ENCODE data around the gene MEX3D.
A peak's percentile ranks its signal among the peaks of the same experiment; 100 is the strongest.

The MEX3D gene

DNA sequence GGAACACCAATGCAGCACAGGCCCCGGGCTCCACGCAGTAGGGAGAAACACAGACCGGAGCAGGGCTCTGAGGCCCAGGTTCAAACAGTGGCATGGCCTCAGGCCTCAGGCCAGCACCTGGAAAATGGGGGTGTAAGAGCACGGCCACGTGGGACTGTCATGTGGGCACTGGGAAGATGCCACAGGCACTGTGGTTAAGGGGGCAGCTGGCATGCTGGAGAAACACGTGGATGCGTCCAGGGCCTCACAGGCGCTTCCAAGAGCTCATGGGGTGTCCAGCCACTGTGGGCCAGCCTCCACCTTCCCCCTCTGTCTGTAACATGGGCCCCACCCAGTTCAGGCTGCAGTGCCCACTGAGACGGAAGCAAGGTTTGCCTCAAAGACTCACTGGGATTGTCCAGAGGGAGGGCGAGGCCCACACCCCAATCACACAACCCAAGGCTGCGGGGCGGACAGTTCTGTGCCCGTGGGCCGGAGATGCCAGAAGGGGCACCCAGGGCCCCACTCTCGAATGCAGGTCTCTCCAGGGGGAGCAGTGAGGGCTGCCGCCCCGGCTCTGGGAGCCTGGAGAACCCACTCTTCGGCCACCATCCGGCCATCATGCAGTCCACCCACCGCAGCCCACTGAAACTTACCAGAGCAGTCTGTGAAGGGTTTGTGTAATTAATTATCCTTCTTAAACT, 30.8 kb upstream of the MEX3D start:
- DNase-seq = peak in 1 of 10 donors; percentile 76
- intact Hi-C loops (cut with DNase I) = no loop called here

DNA sequence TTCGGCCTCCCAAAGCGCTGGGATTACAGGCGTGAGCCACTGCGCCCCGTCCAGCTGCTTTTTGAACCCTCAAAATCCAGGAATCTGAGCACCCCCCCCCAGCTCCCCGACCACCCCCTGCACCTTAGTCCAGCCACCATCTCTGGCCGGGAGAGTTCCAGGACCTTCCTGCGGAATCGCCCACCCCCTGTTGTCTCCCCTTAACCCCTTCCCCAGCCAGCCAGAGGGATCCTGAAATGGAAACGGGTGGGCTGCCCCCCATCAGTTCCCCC, 25.3 kb upstream of the MEX3D start:
- intact Hi-C loops (cut with DNase I) = loop anchor here (1.0 to 2.0 kb wide), 2 partner anchors 12 to 59 kb away; partner anchors contain the start of genes TCF3 and UQCR11
- DNase-seq = no peak

DNA sequence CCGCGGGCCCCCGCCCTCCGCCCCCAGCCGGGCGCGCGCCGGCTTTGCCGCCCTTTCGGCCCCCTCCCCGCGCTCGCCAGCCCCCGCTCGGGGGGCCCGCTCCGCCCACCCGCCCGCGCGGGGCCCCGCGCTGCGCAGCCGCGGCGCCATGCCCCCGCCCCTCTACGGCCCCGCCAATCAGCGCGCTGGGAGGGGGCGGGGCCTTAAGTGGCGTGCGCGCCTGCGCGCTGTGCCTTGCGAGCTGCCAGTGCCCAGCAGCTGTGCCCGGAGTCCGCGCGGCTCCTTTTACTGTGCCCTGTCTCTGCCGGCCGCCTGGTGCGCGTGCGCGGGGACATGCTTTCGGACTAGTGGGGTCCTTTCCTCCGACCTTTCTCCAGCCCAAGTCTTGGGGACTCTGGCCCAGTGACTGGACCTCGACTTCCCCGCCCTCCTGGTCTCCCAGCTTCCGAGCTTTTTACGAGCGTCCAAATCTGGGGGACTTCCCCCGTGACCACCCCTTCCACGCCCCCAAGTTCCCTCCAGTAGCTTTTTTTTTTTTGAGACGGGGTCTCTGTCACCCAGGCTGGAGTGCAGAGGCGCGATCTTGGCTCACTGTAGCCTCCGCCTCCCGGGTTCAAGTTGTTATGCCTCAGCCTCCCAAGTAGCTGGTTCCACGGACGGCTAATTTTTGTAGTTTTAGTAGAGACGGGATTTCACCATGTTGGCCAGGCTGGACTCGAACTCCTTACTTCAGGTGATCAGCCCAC, 24.8 kb upstream of the MEX3D start, which contains the start of gene MBD3:
TSS of gene MBD3 (minus strand) at position 111 of the 746 bp plus-strand sequence. CDS start 234 bp downstream, outside the sequence.
- intact Hi-C loops (cut with DNase I) = loop anchor here (1.0 to 2.0 kb wide), 2 partner anchors 12 to 60 kb away; partner anchors contain the start of genes TCF3 and UQCR11

DNA sequence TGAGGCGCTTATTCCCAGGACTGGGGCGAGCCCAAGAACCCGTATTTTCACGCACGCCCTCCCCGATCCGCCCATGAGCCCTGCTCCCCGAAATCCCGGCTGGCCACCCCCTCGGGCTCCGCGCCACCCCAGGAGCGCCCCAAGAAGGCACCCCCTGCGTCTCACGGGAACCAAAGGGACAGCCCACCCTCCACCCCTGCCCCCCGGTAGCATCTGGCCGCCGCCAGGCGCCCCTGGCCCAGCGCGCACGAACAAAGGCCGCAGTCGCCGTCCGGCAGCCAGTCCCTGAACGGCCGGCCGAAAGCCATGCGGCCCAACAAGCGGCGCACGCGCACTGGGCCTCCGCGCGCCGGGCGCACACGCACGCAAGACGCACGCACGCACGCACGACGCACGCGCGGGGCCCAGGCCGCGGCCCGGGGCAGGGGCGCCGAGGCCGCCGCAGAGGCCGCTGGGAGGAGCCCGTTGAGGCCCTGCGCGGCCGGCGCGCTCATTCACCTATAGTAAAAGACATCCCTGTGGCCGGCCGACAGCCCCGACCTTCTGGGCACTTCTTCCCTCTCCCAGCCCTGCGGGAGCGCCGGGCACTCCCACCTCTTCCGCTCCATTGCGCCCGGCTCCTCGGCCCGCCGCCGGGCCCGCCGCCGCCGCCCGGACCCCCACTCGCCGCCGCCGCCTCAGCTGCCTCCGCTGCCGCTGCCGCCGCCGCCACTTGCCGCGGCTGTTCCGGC, 24.1 kb upstream of the MEX3D start:
- intact Hi-C loops (cut with DNase I) = loop anchor here (2.0 kb wide), 1 partner anchor 61 kb away; the partner anchor contains the start of gene TCF3

More for the DNA sequence above, 24.8 kb upstream of the MEX3D start, which contains the start of gene MBD3:
- DNase-seq = peak; percentile 85 to 99 (median 94)

DNA sequence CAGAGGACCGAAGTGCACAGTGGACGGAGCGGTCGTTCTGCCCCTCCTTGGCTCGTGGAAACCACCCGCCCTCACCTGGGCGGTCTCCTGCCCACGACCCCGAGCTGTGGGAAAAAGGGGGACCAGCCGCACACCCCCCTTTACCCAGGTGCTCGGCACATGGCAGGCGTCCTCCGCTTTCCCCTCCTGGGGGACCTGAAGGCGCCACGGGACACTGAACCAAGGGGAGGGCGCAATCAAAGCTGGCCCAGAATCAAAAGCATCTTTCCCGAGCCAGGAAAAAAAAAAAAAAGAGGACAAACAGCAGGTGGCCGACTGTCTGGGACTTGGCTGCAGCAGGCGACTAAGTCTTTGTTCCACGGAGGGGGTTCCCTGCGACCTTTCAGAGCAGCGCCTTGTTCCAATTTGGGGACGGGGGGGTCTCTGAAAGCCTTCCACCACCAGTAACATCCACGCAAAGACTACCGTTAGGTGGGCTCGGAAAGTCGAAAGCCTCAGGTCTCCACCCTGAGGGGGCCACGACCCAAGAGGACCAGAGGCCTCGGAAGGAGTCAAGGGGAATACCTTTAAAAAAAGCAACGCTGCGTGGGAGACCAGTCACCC, 23.4 kb upstream of the MEX3D start:
- intact Hi-C loops (cut with DNase I) = loop anchor here (2.0 kb wide), 1 partner anchor 61 kb away; the partner anchor contains the start of gene TCF3

More for the DNA sequence above, 24.1 kb upstream of the MEX3D start:
- peak; percentile 64 to 97 (median 76) for DNase-seq

DNA sequence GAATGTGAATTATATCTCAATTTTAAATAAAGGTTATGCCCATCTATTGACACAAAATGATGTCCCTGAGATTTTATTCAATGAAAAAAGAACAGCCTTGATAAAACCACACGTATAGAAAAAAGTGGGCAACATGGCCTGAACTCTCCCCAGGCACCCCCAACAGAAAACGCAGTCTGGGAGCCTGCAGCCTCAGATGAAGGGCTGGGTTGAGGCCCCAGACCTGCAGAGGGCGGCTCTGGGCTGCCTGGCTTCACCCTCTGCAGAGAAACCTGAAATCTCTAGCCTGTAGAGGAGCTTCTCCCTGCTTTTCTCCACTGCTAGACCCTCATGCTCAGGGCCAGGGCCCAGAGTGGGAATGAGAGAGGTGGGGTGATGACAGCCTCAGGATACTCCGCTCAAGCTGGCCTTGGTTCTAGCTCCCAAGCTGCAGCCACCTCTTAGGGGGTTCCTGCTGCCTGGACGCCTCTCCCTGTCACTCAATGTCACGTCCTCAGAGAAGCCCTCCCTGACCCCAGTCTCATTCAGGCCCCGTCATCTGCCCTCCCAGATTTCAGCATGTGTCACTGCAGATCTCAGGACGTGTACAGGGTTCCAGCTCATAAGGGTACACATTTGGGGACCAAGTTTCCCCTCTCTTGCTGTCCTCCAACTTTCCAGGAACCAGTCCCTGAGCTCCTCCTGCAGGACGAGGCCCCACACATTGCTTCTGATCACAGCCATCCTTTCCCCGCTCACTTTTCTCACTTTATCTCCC, 22.7 kb upstream of the MEX3D start:
- intact Hi-C loops (cut with DNase I) = no loop called here

More for the DNA sequence above, 23.4 kb upstream of the MEX3D start:
- DNase-seq = no peak

DNA sequence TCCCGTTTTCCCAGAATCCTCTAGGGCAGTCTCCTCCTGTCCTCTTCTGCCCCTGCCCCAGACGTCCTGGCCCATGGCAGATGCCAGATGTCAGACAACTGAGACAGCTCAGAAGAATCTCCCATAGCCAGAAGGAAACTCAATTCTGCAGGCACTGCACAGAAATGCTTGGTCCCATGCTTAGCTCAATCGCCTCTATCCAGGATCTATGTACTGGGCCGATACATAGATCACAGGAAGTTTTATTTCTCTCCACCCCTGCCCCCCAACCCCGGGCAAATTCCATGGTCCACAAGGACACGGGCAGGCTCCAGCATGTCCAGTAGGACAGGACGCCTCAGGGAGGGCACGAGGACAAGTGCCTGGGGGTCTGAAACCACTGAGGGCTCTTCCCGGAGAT, 19.7 kb upstream of the MEX3D start:
- no peak for DNase-seq
- intact Hi-C loops (cut with DNase I) = no loop called here

More for the DNA sequence above, 22.7 kb upstream of the MEX3D start:
- DNase-seq = no peak

DNA sequence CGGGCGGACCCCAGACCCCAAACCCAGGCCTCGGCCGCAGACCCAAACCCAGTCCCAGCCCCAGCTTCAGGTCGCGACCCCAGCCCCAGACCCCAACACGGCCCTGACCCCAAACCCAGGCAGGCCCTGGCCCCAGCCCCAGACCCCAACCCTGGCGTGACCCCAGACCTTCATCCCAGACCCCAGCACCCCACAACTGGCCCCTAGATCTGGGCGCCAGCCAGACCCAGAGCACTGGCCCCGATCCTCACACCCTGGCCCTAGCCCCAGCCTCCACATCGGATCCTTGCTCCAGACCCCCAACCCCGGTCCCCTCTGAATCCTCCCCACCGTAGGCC, 17.1 kb upstream of the MEX3D start:
- no peak for DNase-seq
- intact Hi-C loops (cut with DNase I) = no loop called here

DNA sequence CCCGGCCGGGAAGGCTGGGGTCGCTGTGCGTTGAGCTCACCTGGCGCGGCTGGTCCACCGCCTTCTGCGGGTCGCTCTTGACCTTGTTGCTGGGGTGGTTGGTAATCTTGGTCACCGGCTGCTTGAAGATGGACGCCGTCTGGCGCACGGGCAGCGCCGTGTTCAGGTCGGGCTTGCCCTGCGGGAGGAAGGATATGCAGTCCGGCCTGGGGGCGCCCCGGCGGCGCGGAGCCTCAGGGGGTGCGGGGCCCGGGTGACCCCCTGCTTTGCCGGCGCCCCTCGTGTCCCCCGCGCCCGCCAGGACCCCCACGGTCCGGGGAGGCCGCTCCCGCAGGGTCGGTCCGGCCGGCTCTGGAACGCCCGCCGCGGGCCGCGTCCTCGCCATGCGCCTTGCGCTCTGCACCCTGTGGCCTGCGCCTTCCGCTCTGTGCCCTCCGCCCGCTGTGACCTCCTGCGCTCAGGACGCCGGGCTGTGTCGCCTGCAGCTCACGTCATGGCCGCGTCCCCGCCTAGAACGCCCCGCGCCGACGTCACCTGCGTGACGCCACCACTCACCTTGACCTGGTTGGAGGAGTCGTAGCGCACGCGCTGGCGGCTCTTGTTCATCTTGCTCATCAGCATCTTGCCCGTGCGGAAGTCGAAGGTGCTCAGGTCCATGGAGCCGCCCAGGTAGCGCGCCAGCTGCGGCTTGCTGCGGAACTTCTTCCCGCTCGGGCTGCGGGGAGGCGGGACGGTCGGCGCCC, 16.5 kb upstream of the MEX3D start:
- peak in 2 of 10 donors; percentile 71 to 86 for DNase-seq
- intact Hi-C loops (cut with DNase I) = no loop called here

DNA sequence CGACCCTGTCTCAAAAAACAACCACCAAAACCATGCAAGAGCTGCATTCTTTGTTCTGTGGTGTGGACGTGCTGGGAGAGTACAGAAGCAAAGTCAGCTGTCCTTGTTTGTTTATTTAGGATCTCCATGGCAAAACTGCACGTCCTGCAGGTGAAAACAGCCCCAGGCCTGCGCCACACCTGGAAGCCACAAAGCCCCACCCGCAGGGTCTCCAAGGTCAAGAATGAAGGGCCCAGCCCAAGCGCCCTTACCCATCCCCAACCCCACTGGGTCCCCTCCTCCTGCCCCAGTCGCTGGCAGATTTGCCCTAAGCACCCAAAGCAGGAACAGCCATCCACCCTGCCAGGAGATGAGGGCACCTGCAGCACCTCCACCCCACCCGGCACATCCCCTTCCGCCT, 14.1 kb upstream of the MEX3D start:
- intact Hi-C loops (cut with DNase I) = no loop called here
- no peak for DNase-seq

DNA sequence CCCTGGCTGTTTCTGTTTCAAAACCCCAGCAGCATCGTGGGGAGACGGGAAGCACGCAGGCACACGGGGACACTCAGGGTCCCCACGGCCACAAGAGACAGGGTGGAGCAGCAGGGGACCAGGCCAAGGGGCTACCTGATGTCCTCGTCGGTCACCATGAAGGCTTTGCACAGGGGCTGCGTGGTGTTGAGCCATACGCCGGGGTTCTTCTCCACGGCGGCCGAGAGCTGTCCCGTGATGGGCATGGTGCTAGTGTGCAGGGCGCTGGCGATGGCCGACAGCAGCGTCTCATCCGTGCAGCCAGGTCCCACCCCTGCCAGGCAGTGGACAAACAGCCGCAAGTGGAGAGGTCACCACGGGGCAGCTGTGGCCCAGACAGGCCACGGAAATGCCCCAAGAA, 12.8 kb upstream of the MEX3D start:
- intact Hi-C loops (cut with DNase I) = no loop called here
- no peak for DNase-seq

DNA sequence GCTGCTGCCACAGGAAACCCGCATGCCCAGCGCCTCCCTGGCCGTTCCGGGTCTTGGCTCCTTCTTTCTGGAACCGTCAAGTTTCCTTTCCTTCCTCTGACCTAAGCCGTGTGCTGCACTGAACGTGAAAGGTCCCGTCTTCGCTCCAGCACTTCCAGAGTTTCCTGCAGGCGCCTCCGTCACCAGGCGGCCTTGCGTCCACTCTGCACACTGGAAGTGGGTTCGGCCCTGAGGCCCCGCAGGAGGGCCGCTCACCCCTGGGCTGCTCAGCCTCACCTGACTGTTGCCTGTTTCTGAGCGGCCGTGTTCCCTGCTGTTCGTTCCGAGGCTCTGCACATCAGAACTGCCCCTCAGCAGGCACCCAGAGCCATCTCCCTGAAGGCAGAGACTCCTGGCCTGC, 12.3 kb upstream of the MEX3D start:
- intact Hi-C loops (cut with DNase I) = no loop called here
- DNase-seq = no peak

DNA sequence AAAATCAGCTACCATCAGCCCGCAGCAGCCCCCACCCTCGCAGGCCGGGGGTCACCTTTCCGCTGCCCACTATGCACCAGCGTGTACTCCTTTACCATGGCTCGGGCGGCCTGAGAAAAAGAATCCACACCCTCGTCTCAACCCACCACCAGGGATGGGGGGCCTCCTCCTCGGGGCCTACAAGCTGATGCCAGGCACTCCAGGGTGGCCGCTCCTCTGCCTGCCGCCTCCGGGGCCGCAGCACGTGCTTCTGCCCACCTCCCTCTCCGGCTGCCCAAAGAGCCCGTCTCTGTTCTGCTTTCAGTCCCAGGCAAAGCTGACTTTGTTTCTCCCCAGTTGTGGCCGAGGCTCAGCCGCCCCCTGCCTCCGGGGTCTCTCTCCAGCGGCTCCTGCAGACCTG, 11.1 kb upstream of the MEX3D start:
- DNase-seq = no peak
- intact Hi-C loops (cut with DNase I) = no loop called here

DNA sequence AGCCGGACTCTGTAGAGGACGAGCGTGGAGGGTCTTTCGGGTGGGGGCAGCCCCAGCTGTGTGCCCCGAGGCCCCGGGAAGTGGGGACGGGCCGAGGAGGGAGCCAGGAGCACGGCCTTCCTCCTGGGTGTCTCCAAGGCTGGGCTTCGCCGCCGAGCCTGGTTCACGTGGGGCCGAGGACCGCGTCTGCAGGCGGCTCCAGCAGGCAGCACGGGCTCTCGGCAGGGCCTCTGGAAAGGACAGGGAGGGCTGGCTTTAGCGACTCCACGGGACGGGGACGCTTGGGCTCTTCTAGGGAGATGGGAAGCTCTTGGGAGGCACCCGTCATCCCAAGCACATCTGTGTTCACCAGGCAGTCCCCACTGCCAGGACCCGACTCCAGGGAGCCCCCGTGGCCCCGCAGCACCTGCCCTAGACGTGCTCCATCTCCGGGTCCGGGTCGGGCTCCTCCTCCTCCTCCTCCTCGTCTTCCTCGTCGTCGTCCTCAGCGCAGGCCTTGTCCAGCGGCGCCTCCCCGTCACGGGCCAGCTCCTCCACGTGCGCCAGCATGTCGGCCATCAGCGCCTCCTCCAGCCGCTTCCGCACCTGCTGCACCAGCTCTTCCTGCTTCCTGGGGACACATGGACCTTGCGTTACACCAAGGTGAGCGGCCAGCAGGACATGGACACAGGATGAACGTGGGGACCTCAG, 9.9 kb upstream of the MEX3D start:
- peak in 1 of 10 donors; percentile 79 for DNase-seq
- intact Hi-C loops (cut with DNase I) = no loop called here

DNA sequence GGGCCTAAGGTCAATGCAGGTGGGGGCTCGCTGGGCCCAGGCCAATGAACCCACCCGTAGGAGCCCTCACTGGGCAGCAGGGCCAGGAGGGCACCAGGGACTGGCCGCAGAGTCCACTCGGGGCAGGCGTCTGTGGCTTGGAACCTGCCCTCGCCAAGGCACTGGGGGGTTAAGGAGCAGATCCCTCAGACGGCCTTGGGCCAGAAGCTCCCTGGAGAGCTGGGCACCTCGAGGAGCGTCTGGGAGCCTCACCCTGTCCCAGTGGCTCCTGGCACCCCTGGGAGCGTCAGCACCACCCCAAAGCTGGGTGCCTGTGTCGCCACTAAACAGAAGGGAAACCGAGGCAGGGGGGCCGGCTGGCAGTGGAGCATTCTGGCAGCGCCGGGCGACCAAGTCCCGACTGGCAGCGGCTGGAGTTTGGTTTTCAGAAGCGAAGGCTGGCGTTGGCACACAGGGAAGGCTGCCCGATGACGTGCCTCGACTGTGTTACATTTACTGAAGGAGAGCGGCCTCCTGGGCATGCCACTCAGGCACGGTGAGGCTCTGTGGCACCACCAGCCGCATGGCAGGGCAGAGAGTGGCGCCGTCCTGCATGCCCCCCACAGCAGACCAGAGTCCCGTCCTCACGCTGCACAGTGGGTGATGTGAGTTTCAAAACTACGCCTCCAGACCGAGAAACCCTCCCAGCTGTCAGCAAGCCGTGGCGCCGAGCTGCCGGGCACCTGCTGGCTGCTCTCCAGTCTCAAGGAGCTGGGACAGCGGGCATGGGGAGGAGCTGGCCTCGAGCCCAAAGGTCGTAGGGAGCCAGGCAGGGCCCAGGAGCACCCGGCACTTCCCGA, 9.2 kb upstream of the MEX3D start:
- peak in 3 of 10 donors; percentile 30 to 85 (median 82) for DNase-seq
- intact Hi-C loops (cut with DNase I) = no loop called here

DNA sequence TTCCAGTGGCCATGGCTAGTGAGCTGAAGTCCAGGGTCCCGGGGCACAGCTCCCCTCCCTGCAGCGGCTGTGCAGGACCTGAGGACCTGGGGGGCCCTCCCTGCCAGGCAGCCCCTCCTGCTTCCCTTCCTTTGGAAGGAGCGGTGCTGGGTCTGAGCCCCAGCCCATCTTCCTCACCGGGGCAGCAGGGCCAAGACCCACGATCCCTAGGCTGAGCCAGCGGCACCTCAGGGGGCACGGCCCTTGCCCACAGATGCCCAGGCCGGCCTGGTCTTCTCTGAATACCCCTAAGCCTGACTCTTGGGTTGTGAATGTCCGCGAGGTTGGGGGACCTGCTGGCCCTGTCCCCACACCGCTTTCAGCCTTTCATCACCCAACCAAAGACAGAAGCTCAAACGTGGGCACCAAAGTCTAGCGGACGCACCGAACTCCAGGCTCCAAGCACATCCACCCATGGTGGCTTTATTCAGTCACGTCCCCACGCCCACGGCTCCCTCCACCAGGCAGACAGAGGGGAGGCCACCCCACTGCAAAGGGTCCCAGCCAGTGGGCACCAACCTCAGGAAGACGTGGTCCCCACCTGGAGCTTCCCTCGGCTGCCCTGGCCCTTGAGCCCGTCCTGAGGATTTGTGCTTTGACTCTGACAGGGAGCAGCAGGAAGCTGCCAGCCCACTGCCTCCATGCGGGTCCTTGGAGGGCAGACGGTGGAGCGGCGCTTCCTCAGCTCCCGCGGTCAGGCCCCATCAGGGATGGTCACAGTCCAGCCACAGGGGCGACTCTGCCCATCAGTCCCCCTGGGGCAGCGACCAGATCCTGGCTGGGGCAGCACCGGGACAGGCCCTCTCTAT, 8.3 kb upstream of the MEX3D start:
- intact Hi-C loops (cut with DNase I) = no loop called here
- no peak for DNase-seq
